HL-60 (cell line): ENCODE data around the gene RBM28.
"Not testable (repeated sequence)": the region's sequence is repeated elsewhere in the genome, so short reads cannot be mapped to it uniquely, and the experiment has no call there.

Experiments used
- DNase-seq, 2 experiments: peaks; one replicate each; pipeline ENCODE4 v3.0.0-alpha.2; 2010 to 2020; ENCODE audit warnings: low read depth in 1 of 2, low spot score in 1 of 2
- H3K27ac ChIP-seq: fragments of 250-450 bp; sonication (Bioruptor Pico); replicated peaks from 2 replicates; pipeline ENCODE4 v1.5.1; 2020; ENCODE audit warnings: mild to moderate bottlenecking, moderate library complexity
- H3K27me3 ChIP-seq: fragments of 250-450 bp; sonication (Bioruptor Pico); 2 replicates; pipeline ENCODE4 v1.5.1; 2021; ENCODE audit warnings: mild to moderate bottlenecking, moderate library complexity; ENCODE audit not compliant: insufficient read depth, poor library complexity, severe bottlenecking
- H3K4me3 ChIP-seq: replicated peaks from 2 replicates; pipeline ENCODE4 v1.5.1; 2011; ENCODE audit warnings: mild to moderate bottlenecking, control low read depth, low read length; ENCODE audit not compliant: insufficient read depth
- CTCF ChIP-seq: IDR thresholded peaks from one replicate; pipeline ENCODE4 v1.5.1; 2011; ENCODE audit warnings: low read length, control low read depth, inconsistent platforms; ENCODE audit not compliant: insufficient read depth
- GABPA ChIP-seq: IDR thresholded peaks from 2 replicates; pipeline ENCODE4 v1.6.1; 2012; ENCODE audit warnings: low read depth
- POLR2AphosphoS5 ChIP-seq: IDR thresholded peaks from 2 replicates; pipeline ENCODE4 v1.6.1; 2012; ENCODE audit warnings: low read depth
- REST ChIP-seq: IDR thresholded peaks from 2 replicates; pipeline ENCODE4 v1.6.1; 2012; ENCODE audit warnings: low read depth; ENCODE audit not compliant: insufficient replicate concordance
- SPI1 ChIP-seq: IDR thresholded peaks from 2 replicates; pipeline ENCODE4 v1.6.1; 2012; ENCODE audit warnings: low read depth, mild to moderate bottlenecking, borderline replicate concordance

Gene RBM28

GRCh38 chr7:128302139-128302538 lies 41.6 kb downstream of the RBM28 start:
- Histone ChIP-seq H3K27ac (no peak overlapping the region), H3K27me3 (no peaks in the 10 kb centered on the region), H3K4me3 (no peak overlapping the region)
- no peak for TF ChIP-seq REST
- no peak for TF ChIP-seq SPI1
- DNase-seq: no peak

GRCh38 chr7:128299109-128299607 lies 44.5 kb downstream of the RBM28 start:
- TF ChIP-seq GABPA: no peak
- TF ChIP-seq CTCF: no peak
- TF ChIP-seq SPI1: no peak
- no peak for TF ChIP-seq REST
- TF ChIP-seq POLR2AphosphoS5: no peak
- no peak overlapping the region for H3K4me3 ChIP-seq
- no peaks in the 10 kb centered on the region for H3K27me3 ChIP-seq
- no peak overlapping the region for H3K27ac ChIP-seq
- DNase-seq: no peak

GRCh38 chr7:128298004-128298403 lies 45.7 kb downstream of the RBM28 start:
- not testable (repeated sequence) for H3K27me3 ChIP-seq, H3K4me3 ChIP-seq
- H3K27ac ChIP-seq: peak overlapping the region; percentile 50
- peak in 1 of 2 experiments; percentile 28 for DNase-seq

GRCh38 chr7:128287556-128287955 lies 56.2 kb downstream of the RBM28 start:
- TF ChIP-seq REST (no peak), CTCF (no peak), SPI1 (no peak), POLR2AphosphoS5 (no peak), GABPA (no peak)
- no peak overlapping the region for H3K27ac ChIP-seq
- H3K4me3 ChIP-seq: no peak overlapping the region
- no peaks in the 10 kb centered on the region for H3K27me3 ChIP-seq
- no peak for DNase-seq
